Measurements from ENCODE around the gene LYRM4. TPM values are rescaled to one million over a fixed set of nuclear protein-coding genes. Genes with fewer than 3 reads are reported as not detected.

The LYRM4 gene
- total RNA-seq, 1 experiment from 2014 or later, result 44.3 TPM

DNA sequence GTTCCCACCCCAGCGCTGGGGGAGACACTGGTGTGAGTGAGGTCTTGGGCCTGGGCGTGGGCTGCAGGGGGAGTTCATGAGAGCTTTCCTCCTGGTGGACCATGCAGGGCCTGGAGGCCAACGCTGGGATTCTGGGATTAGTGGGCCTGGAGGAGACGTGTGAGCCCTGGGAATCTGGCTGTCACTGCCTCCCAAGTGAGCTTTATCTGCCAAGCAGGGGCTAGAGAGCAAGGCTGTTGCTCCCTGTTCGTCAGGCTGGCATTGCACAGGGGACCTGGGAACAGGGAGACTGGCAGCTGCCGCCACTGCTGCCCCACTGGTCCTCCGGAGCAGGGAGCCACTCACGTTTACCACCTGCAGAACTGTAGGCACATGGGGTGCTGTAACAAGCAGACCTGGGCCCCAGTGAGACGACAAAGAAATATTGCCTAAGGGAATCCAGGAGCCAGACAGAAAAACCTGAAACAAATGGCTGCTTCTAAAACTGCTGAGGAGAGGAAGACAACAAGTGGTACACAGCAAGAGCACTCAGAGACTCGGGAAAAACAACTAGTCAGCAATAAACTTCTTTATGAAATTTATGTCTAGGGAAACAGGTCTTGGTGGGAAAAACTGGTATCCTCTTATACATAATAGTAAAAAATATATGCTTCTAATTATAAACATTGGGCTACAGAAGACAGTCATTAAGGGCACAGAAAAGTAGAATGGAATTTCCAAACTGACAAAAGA is 130.4 kb downstream of the LYRM4 start:
- no peak overlapping the region for H3K4me2 ChIP-seq (ENCODE audit: insufficient read depth, insufficient read length, low read length)
- H4K91ac ChIP-seq (ENCODE audit: insufficient read length, low read depth, low read length), result no peak overlapping the region
- H2BK20ac ChIP-seq (ENCODE audit: low read depth, low read length, poor library complexity, severe bottlenecking), result no peak overlapping the region
- no peak overlapping the region for H3K18ac ChIP-seq (ENCODE audit: insufficient read length, low read depth, low read length)
- TF ChIP-seq, protein P1, sequence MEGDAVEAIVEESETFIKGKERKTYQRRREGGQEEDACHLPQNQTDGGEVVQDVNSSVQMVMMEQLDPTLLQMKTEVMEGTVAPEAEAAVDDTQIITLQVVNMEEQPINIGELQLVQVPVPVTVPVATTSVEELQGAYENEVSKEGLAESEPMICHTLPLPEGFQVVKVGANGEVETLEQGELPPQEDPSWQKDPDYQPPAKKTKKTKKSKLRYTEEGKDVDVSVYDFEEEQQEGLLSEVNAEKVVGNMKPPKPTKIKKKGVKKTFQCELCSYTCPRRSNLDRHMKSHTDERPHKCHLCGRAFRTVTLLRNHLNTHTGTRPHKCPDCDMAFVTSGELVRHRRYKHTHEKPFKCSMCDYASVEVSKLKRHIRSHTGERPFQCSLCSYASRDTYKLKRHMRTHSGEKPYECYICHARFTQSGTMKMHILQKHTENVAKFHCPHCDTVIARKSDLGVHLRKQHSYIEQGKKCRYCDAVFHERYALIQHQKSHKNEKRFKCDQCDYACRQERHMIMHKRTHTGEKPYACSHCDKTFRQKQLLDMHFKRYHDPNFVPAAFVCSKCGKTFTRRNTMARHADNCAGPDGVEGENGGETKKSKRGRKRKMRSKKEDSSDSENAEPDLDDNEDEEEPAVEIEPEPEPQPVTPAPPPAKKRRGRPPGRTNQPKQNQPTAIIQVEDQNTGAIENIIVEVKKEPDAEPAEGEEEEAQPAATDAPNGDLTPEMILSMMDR (conservative IDR thresholded peaks at IDR 0.05), result no peak
- H4K8ac ChIP-seq (replicated peaks; ENCODE audit: insufficient read length, low read depth, low read length), result no peak overlapping the region
- H2BK5ac ChIP-seq (ENCODE audit: insufficient read length, low read length), result no peak overlapping the region
- Mint-ChIP-seq H3K9me3 (no peaks in the 10 kb centered on the region), H3K27ac (no peak overlapping the region; a peak in 1 of 7 replicates), H3K4me1 (peaks cover 50 to 52% of the 10 kb centered on the region in 2 experiments), H3K4me3 (no peak overlapping the region), H3K27me3 (ENCODE audit: low read depth) (no peaks in the 10 kb centered on the region), H3K36me3 (ENCODE audit: insufficient read depth in 1 of 3, low read depth in 3 of 3) (no peaks in the 10 kb centered on the region; a peak in 1 of 7 replicates)
- H4K20me1 ChIP-seq (ENCODE audit: control insufficient read depth, insufficient read depth, insufficient read length), result no peaks in the 10 kb centered on the region
- H3T11ph ChIP-seq (ENCODE audit: low read length), result no peak overlapping the region
- no peak overlapping the region for H2AK5ac ChIP-seq (ENCODE audit: insufficient read length, low read length)
- DNase-seq, result no peak
- H2BK120ac ChIP-seq (ENCODE audit: low read depth, low read length, poor library complexity, severe bottlenecking), result peak overlapping the region; percentile 57
- no peaks in the 10 kb centered on the region for H3K9me3 ChIP-seq (ENCODE audit: control insufficient read depth, low read depth, low read length)
- H3K79me2 ChIP-seq (ENCODE audit: insufficient read depth, low read length), result no peaks in the 10 kb centered on the region
- no peaks in the 10 kb centered on the region for H3K27me3 ChIP-seq (ENCODE audit: insufficient read depth, low read length)
- peaks cover 13% of the 10 kb centered on the region; the same call in 1 of the 2 replicates for H3K4me1 ChIP-seq (ENCODE audit: insufficient read depth, low read length)
- no peak overlapping the region for H2BK12ac ChIP-seq (ENCODE audit: insufficient read length, low read depth, low read length)
- no peak overlapping the region for H3K23ac ChIP-seq (ENCODE audit: insufficient read length, low read depth, low read length)
- no peak overlapping the region for H3K9ac ChIP-seq (ENCODE audit: extremely low read depth, insufficient read length, low read length)
- no CpG with 5 or more reads among the region's 10 CpGs for WGBS (ENCODE audit: extremely low coverage, insufficient read length, low lambda C conversion rate)
- H3K56ac ChIP-seq (ENCODE audit: insufficient read length, low read depth, low read length), result no peak overlapping the region
- H4K5ac ChIP-seq (ENCODE audit: insufficient read length, low read depth, low read length), result no peak overlapping the region
- no peaks in the 10 kb centered on the region for H3K79me1 ChIP-seq (ENCODE audit: insufficient read depth, low read depth, low read length, poor library complexity, severe bottlenecking)
- no peaks in the 10 kb centered on the region for H3K23me2 ChIP-seq (ENCODE audit: insufficient read length, low read depth, low read length, poor library complexity, severe bottlenecking)
- H3K14ac ChIP-seq (ENCODE audit: insufficient read depth, low read length), result peak overlapping the region; percentile 74
- no peak overlapping the region for H3K27ac ChIP-seq (ENCODE audit: insufficient read length, low read depth, low read length)
- no peak overlapping the region for H2AFZ ChIP-seq (ENCODE audit: low read length)
- H2BK15ac ChIP-seq (ENCODE audit: low read depth, low read length), result no peak overlapping the region
- H3K4ac ChIP-seq (ENCODE audit: low read depth, low read length), result no peak overlapping the region

Measured in H9 (cell line).